DOHH2 (cell line): ENCODE measurements around the gene TGFBR3.

Source experiments
- CTCF ChIP-seq: fragments of 200-600 bp; sonication (generic); IDR thresholded peaks from one replicate; pipeline ENCODE4 v1.5.1; 2014; ENCODE audit warnings: antibody characterized with exemption, mild to moderate bottlenecking, low read depth, low read length; ENCODE audit not compliant: poor library complexity, severe bottlenecking
- EZH2phosphoT487 ChIP-seq: fragments of 200-600 bp; sonication (generic); IDR thresholded peaks from 2 replicates; pipeline ENCODE4 v1.6.1; 2017; ENCODE audit warnings: borderline replicate concordance, mild to moderate bottlenecking, antibody characterized with exemption, low read length, moderate library complexity, mixed read lengths

- TF ChIP-seq EZH2phosphoT487 (no peak), CTCF (no peak)
Measured at GRCh38 chr1:91916811-91917460, 31.0 kb upstream of the TGFBR3 start.
